HepG2 (cell line): ENCODE data around the gene TTC32. TPM values are rescaled to one million over a fixed set of nuclear protein-coding genes. Genes with fewer than 3 reads are reported as not detected.

ENCODE experiments used
- ATAC-seq: fragments of 200-7000 bp; cut with Tn5 transposase; 3 replicates; pipeline ENCODE4 v1.9.1; 2020; ENCODE audit warnings: mild to moderate bottlenecking, moderate library complexity
- BruUV-seq: library from RNA; stranded (reverse); fragments of 400-500 nt; replicated peaks from 2 replicates; lab custom pipeline; 2021; lab: Mats Ljungman, UMichigan
- CTCF ChIA-PET: fragments of 300-600 bp; formaldehyde crosslinking; extraction: SDS; loops from one replicate; lab custom pipeline; 2021; ENCODE audit warnings: low total read pairs, inconsistent platforms, low intra/inter-chr PET ratio; lab: Yijun Ruan, JAX
- POLR2A ChIA-PET: fragments of 350-600 bp; sonication (Branson Sonifier 250); formaldehyde crosslinking; loops from one replicate; lab custom pipeline; 2020; ENCODE audit warnings: antibody characterized with exemption, inconsistent platforms; lab: Yijun Ruan, JAX
- DNase-seq: peaks from one replicate; pipeline ENCODE4 v3.0.0-alpha.2; 2015; ENCODE audit warnings: low spot score
- FAIRE-seq: peaks from 3 replicates; lab custom pipeline; 2011; peaks lifted over from hg19 to GRCh38; lab: Jason Lieb, UNC
- H2AFZ ChIP-seq: one replicate; pipeline ENCODE4 v1.6.1; 2011; ENCODE audit warnings: low read length, inconsistent platforms
- H3K27ac ChIP-seq: fragments of 300-600 bp; 3 replicates; pipeline ENCODE4 v1.8.0; 2011; ENCODE audit warnings: mixed run types, mild to moderate bottlenecking, mixed read lengths, low read length, inconsistent platforms; ENCODE audit not compliant: insufficient read depth; ENCODE audit errors: extremely low read length
- H3K27me3 ChIP-seq, 2 experiments: fragments of 200-600 bp in 1 of 2; 2 replicates in 1 of 2; 3 replicates in 1 of 2; pipeline versions ENCODE4 v1.6.0 to v1.8.0; 2011; ENCODE audit warnings: low read length in 2 of 2, mild to moderate bottlenecking in 2 of 2, moderate library complexity in 2 of 2, inconsistent platforms in 1 of 2; ENCODE audit not compliant: insufficient read depth in 2 of 2, control insufficient read depth in 1 of 2
- H3K36me3 ChIP-seq, 2 experiments: fragments of 200-600 bp in 1 of 2; replicated peaks in 1 of 2; 2 replicates in 1 of 2; 3 replicates in 1 of 2; pipeline versions ENCODE4 v1.5.1 to v1.8.0; 2011; ENCODE audit warnings: low read length in 2 of 2, inconsistent platforms in 1 of 2; ENCODE audit not compliant: insufficient read depth in 2 of 2, control insufficient read depth in 1 of 2
- H3K4me1 ChIP-seq: 2 replicates; pipeline ENCODE4 v1.5.1; 2012; ENCODE audit warnings: low read length, inconsistent platforms; ENCODE audit not compliant: insufficient read depth
- H3K4me2 ChIP-seq: 2 replicates; pipeline ENCODE4 v1.6.0; 2011; ENCODE audit warnings: low read depth, low read length, inconsistent platforms
- H3K4me3 ChIP-seq, 3 experiments: fragments of 200-600 bp in 1 of 3; sonication (generic), shearing (Covaris generic) in 1 of 3; replicated peaks in 1 of 3; 2 replicates each; pipeline ENCODE4 v1.5.1; 2011 to 2016; ENCODE audit warnings: low read length in 3 of 3, inconsistent platforms in 2 of 3, low read depth in 2 of 3, mild to moderate bottlenecking in 2 of 3, control low read depth in 1 of 3, mixed read lengths in 1 of 3; ENCODE audit not compliant: insufficient read depth in 1 of 3
- H3K79me2 ChIP-seq: one replicate; pipeline ENCODE4 v1.6.1; 2011; ENCODE audit warnings: low read length, inconsistent platforms; ENCODE audit not compliant: insufficient read depth
- H3K9ac ChIP-seq: 2 replicates; pipeline ENCODE4 v1.6.0; 2011; ENCODE audit warnings: mild to moderate bottlenecking, low read depth, low read length, inconsistent platforms; ENCODE audit not compliant: insufficient read depth
- H3K9me3 ChIP-seq: 2 replicates; pipeline ENCODE4 v1.5.1; 2012; ENCODE audit warnings: mild to moderate bottlenecking, low read length
- H4K20me1 ChIP-seq: 2 replicates; pipeline ENCODE4 v1.6.0; 2011; ENCODE audit warnings: inconsistent platforms, mild to moderate bottlenecking, low read length, moderate library complexity; ENCODE audit not compliant: insufficient read depth
- ATF7 ChIP-seq, 2 experiments: fragments of 450-650 bp in 1 of 2; sonication (generic) in 1 of 2; formaldehyde crosslinking in 1 of 2; IDR thresholded peaks; 2 replicates each; pipeline versions ENCODE4 v1.4.0 to v1.6.1; 2016 to 2020; ENCODE audit warnings: antibody characterized with exemption in 1 of 2, mild to moderate bottlenecking in 1 of 2, missing genetic modification reagents in 1 of 2
- CREB1 ChIP-seq, 2 experiments: fragments of 450-650 bp in 1 of 2; IDR thresholded peaks; 2 replicates each; pipeline ENCODE4 v1.6.1; 2016 to 2017; ENCODE audit warnings: control low read depth in 1 of 2, mild to moderate bottlenecking in 1 of 2, missing compliant biosample characterization in 1 of 2, missing genetic modification characterization in 1 of 2
- HNF4G ChIP-seq, 2 experiments: sonication (generic) in 1 of 2; formaldehyde crosslinking in 1 of 2; IDR thresholded peaks; 2 replicates each; pipeline versions ENCODE4 v1.4.0 to v1.6.1; 2011 to 2020; ENCODE audit warnings: borderline replicate concordance in 2 of 2, low read depth in 2 of 2, mild to moderate bottlenecking in 2 of 2, low read length in 1 of 2, missing genetic modification reagents in 1 of 2, moderate library complexity in 1 of 2
- ZFP1 ChIP-seq: IDR thresholded peaks from 2 replicates; pipeline ENCODE4 v1.6.1; 2016
- ZNF143 ChIP-seq: sonication (generic); formaldehyde crosslinking; IDR thresholded peaks from 2 replicates; pipeline ENCODE4 v1.4.0; 2020; ENCODE audit warnings: missing genetic modification reagents
- ZNF251 ChIP-seq: sonication (generic); formaldehyde crosslinking; IDR thresholded peaks from 2 replicates; pipeline ENCODE4 v1.9.0; 2021; ENCODE audit warnings: mild to moderate bottlenecking, missing genetic modification reagents
- ZNF710 ChIP-seq: sonication (generic); formaldehyde crosslinking; IDR thresholded peaks from 2 replicates; pipeline ENCODE4 v1.5.0; 2020; ENCODE audit warnings: mild to moderate bottlenecking, missing genetic modification reagents, borderline replicate concordance
- in situ Hi-C: cut with HindIII; loops from 2 replicates; pipeline ENCODE4 v1.10.0; 2017; ENCODE audit warnings: low pct_unique_long_range_greater_than_20kb; ENCODE audit not compliant: extremely low pct_ligation_motif_present
- intact Hi-C: fragments of 100-400 bp; cut with micrococcal nuclease; formaldehyde crosslinking; loops from one replicate; pipeline ENCODE4 v1.10.0; 2022; ENCODE audit not compliant: unreplicated experiment
- polyA plus RNA-seq, 8 experiments: library from polyadenylated mRNA; depleted of rRNA in 3 of 8; stranded (reverse) in 7 of 8; unstranded in 1 of 8; fragments of >200 nt; fragmentation: Illumina TruSeq in 4 of 8; extraction: Trizol in 4 of 8; gene quantifications; 2 replicates each; pipeline versions ENCODE4 v1.2.1 to v1.2.3, GENCODE V29; 2011 to 2016; ENCODE audit warnings: low read depth in 4 of 8, missing spikeins in 1 of 8, mixed read lengths in 1 of 8; ENCODE audit not compliant: insufficient read depth in 1 of 8
- total RNA-seq, 5 experiments: library from RNA; depleted of rRNA; stranded (reverse); fragments of >200 nt; fragmentation: Illumina TruSeq; extraction: Trizol; gene quantifications; 2 replicates each; pipeline ENCODE4 v1.2.3, GENCODE V29; 2016; ENCODE audit warnings: low read depth in 1 of 5

Gene TTC32
- total and polyA plus RNA-seq, 2 of the 13 experiments (the other 11 are each of a cell fraction or from before 2014, with no cell fraction given): 21.6 to 38.3 TPM

- TF ChIP-seq ATF7 (IDR thresholded peaks at IDR 0.05) (peak; percentile 93), ATF7 (CRISPR knock-in tag; IDR thresholded peaks at IDR 0.05) (no peak), HNF4G (IDR thresholded peaks at IDR 0.05; ENCODE audit: borderline replicate concordance, low read depth, low read length) (no peak), HNF4G (CRISPR knock-in tag; IDR thresholded peaks at IDR 0.05; ENCODE audit: borderline replicate concordance, low read depth) (no peak), CREB1 (IDR thresholded peaks at IDR 0.05) (peak; percentile 77), CREB1 (CRISPR knock-in tag; IDR thresholded peaks at IDR 0.05) (no peak), ZFP1 (no peak), ZNF710 (CRISPR knock-in tag) (no peak), ZNF143 (CRISPR knock-in tag) (no peak), ZNF251 (no peak)
- in situ Hi-C loops (no loop called here), intact Hi-C loops (no loop called here)
- no peak overlapping the region for H3K4me2 ChIP-seq
- no TSS peak for BruUV-seq
- peaks cover 15% of the 10 kb centered on the region for H3K4me1 ChIP-seq
- H3K36me3 ChIP-seq: peaks cover 7 to 41% of the 10 kb centered on the region in 2 experiments
- POLR2A ChIA-PET: no interaction called here
- H3K4me3 ChIP-seq: no peak overlapping the region
- ATAC-seq: no peak
- H3K9ac ChIP-seq: no peak overlapping the region
- H2AFZ ChIP-seq: no peak overlapping the region
- H3K27me3 ChIP-seq: no peaks in the 10 kb centered on the region
- no peaks in the 10 kb centered on the region for H4K20me1 ChIP-seq
- CTCF ChIA-PET: no interaction called here
- no peaks in the 10 kb centered on the region for H3K79me2 ChIP-seq
- peaks cover 17% of the 10 kb centered on the region for H3K9me3 ChIP-seq
- no peak for FAIRE-seq
- no peak for DNase-seq
- H3K27ac ChIP-seq: no peak overlapping the region
Measured at GRCh38 chr2:19929226-19929625, 27.4 kb upstream of the TTC32 start.
